CD4-positive, CD25-positive, alpha-beta regulatory T cell (primary cell): ENCODE results near the gene DDX6. TPM values are rescaled to one million over a fixed set of nuclear protein-coding genes. Genes with fewer than 3 reads are reported as not detected.
"Not testable (repeated sequence)": the region's sequence is repeated elsewhere in the genome, so short reads cannot be mapped to it uniquely, and the experiment has no call there.

Source experiments
- ATAC-seq, 2 donors: fragments of 150-1000 bp; cut with Tn5 transposase; one replicate each; pipeline ENCODE4 v1.10.0; 2021; ENCODE audit warnings: low read depth in 2 of 2, moderate number of reproducible peaks in 2 of 2, moderate library complexity in 1 of 2
- DNase-seq, 3 donors: peaks; one replicate each; pipeline versions ENCODE4 v3.0.0 to v3.0.0-alpha.2; 2012 to 2022; ENCODE audit warnings: mixed read lengths in 1 of 3
- H3K27ac ChIP-seq: one replicate; pipeline ENCODE4 v1.7.0; 2013; ENCODE audit warnings: mild to moderate bottlenecking, low read length; ENCODE audit not compliant: insufficient read depth, poor library complexity, severe bottlenecking
- H3K27me3 ChIP-seq: one replicate; pipeline ENCODE4 v1.7.0; 2013; ENCODE audit warnings: low read length; ENCODE audit not compliant: control insufficient read depth, insufficient read depth
- H3K36me3 ChIP-seq: one replicate; pipeline ENCODE4 v1.7.0; 2013; ENCODE audit warnings: mild to moderate bottlenecking, low read length, moderate library complexity; ENCODE audit not compliant: control insufficient read depth, insufficient read depth
- H3K4me1 ChIP-seq: 2 replicates; pipeline ENCODE4 v1.7.0; 2013; ENCODE audit warnings: mild to moderate bottlenecking, low read length; ENCODE audit not compliant: insufficient read depth, control insufficient read depth, poor library complexity, severe bottlenecking
- H3K4me3 ChIP-seq: one replicate; pipeline ENCODE4 v1.7.0; 2013; ENCODE audit warnings: low read depth, mild to moderate bottlenecking, low read length, moderate library complexity
- H3K9me3 ChIP-seq, 2 experiments: 1 replicate in 1 of 2; 2 replicates in 1 of 2; pipeline ENCODE4 v1.7.0; 2013; ENCODE audit warnings: low read length in 2 of 2, mild to moderate bottlenecking in 1 of 2, moderate library complexity in 1 of 2; ENCODE audit not compliant: control insufficient read depth in 2 of 2
- H3K27ac Mint-ChIP-seq, 3 donors: one replicate each; pipeline ENCODE4 v1.8.0; 2020 to 2022; ENCODE audit warnings: mild to moderate bottlenecking in 3 of 3, mixed read lengths in 3 of 3, moderate library complexity in 2 of 3
- H3K27me3 Mint-ChIP-seq: one replicate; pipeline ENCODE4 v1.8.0; 2022; ENCODE audit warnings: mild to moderate bottlenecking, mixed read lengths
- H3K36me3 Mint-ChIP-seq: one replicate; pipeline ENCODE4 v1.8.0; 2020; ENCODE audit warnings: mixed read lengths
- H3K4me1 Mint-ChIP-seq, 4 donors: one replicate each; pipeline ENCODE4 v1.8.0; 2020 to 2022; ENCODE audit warnings: mixed read lengths in 4 of 4, mild to moderate bottlenecking in 1 of 4
- H3K4me3 Mint-ChIP-seq, 4 donors: one replicate each; pipeline ENCODE4 v1.8.0; 2020 to 2022; ENCODE audit warnings: mild to moderate bottlenecking in 4 of 4, mixed read lengths in 4 of 4, moderate library complexity in 3 of 4
- H3K9me3 Mint-ChIP-seq, 7 donors: one replicate each; pipeline ENCODE4 v1.8.0; 2020 to 2022; ENCODE audit warnings: mixed read lengths in 7 of 7, mild to moderate bottlenecking in 3 of 7, moderate library complexity in 2 of 7
- polyA plus RNA-seq, 4 donors: library from polyadenylated mRNA; unstranded; fragments of 300-500 nt; fragmentation: Illumina TruSeq; gene quantifications; one replicate each; pipeline ENCODE4 v1.2.3, GENCODE V29; 2021
- total RNA-seq: library from RNA; stranded (reverse); gene quantifications from one replicate; pipeline ENCODE4 v1.2.3, GENCODE V29; 2022

DDX6 gene
- total and polyA plus RNA-seq, 5 donors from 2014 or later: 79.0 to 293 (median 100.0) TPM

GRCh38 chr11:118820025-118820379, 29.0 kb upstream of the DDX6 start:
- not testable (repeated sequence) for H3K4me3 ChIP-seq, H3K27me3 ChIP-seq, H3K9me3 ChIP-seq, H3K4me1 ChIP-seq, DNase-seq, H3K27me3 Mint-ChIP-seq, H3K36me3 Mint-ChIP-seq, ATAC-seq, H3K4me3 Mint-ChIP-seq, H3K27ac ChIP-seq, H3K36me3 ChIP-seq, H3K27ac Mint-ChIP-seq, H3K9me3 Mint-ChIP-seq
- peaks cover 0 to 14% (median 4%) of the 10 kb centered on the region in 4 donors for H3K4me1 Mint-ChIP-seq

DNA sequence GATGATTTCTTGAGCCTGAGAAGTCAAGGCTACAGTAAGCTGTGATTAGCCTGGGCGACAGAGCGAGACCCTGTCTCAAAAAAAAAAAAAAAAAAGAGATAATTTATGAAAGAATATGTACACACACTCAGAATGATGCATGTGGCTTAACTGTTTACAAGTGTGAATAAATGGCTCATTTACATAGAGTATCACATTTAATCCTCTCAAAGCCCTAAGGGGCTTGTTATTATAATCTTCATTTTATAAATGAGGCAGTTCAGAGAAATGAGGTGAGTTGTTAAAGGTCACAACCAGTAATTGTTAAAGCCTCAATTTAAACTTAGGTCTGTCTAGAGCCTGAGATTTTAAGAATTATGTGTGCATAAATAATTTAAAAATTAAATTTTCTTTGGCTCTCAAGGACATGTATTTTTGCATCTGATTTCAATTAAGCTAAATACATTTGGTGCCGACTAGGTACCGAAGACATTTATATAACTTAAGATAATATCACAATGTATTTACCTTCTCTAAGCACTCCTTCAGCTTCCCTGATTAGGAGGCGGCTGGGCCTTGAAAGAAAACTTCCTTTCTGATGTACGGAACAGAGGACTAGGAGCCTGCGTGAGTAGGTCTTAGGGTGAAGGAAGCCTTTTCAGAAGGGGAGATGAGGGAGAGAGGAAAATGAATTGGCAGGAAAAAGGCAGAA, 28.5 kb upstream of the DDX6 start:
- Histone ChIP-seq H3K36me3 (no peaks in the 10 kb centered on the region), H3K4me1 (peaks cover 4% of the 10 kb centered on the region), H3K27ac (no peak overlapping the region), H3K4me3 (no peak overlapping the region), H3K27me3 (no peaks in the 10 kb centered on the region), H3K9me3 (no peaks in the 10 kb centered on the region)
- Mint-ChIP-seq H3K4me1 (peaks cover 0 to 14% (median 4%) of the 10 kb centered on the region in 4 donors), H3K27me3 (no peaks in the 10 kb centered on the region), H3K4me3 (no peak overlapping the region), H3K27ac (no peak overlapping the region), H3K36me3 (no peaks in the 10 kb centered on the region), H3K9me3 (no peaks in the 10 kb centered on the region)
- no peak for DNase-seq
- no peak for ATAC-seq

GRCh38 chr11:118818130-118818529, 27.2 kb upstream of the DDX6 start:
- no peaks in the 10 kb centered on the region for H3K36me3 Mint-ChIP-seq
- peaks cover 0 to 23% (median 5%) of the 10 kb centered on the region in 4 donors for H3K4me1 Mint-ChIP-seq
- no peak for DNase-seq
- no peaks in the 10 kb centered on the region for H3K36me3 ChIP-seq
- H3K9me3 Mint-ChIP-seq: no peaks in the 10 kb centered on the region
- no peak overlapping the region for H3K4me3 ChIP-seq
- H3K27me3 Mint-ChIP-seq: no peaks in the 10 kb centered on the region
- peaks cover 4% of the 10 kb centered on the region for H3K4me1 ChIP-seq
- H3K27ac Mint-ChIP-seq: no peak overlapping the region
- H3K9me3 ChIP-seq: no peaks in the 10 kb centered on the region
- H3K27ac ChIP-seq: no peak overlapping the region
- no peaks in the 10 kb centered on the region for H3K27me3 ChIP-seq
- no peak overlapping the region for H3K4me3 Mint-ChIP-seq
- no peak for ATAC-seq

DNA sequence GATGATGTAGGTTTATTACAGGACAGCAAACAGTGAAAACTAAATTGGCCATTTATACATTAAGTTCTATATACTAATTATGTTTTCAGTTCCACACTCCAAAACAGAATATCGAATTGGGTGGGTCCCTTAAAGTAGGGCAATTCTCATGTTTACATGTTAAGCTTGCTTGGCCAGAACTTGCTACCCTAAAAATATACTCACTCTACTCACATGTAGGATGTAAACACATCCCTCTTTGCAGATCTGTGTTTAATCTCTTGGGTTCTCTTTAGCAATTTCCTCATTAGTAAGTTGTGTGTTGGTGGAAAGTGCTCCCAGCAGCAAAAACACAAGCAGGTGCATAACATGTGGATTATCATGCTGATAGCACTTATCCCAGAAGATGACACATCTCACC, 22.6 kb upstream of the DDX6 start:
- Histone ChIP-seq H3K27me3 (no peaks in the 10 kb centered on the region), H3K4me3 (no peak overlapping the region)

DNA sequence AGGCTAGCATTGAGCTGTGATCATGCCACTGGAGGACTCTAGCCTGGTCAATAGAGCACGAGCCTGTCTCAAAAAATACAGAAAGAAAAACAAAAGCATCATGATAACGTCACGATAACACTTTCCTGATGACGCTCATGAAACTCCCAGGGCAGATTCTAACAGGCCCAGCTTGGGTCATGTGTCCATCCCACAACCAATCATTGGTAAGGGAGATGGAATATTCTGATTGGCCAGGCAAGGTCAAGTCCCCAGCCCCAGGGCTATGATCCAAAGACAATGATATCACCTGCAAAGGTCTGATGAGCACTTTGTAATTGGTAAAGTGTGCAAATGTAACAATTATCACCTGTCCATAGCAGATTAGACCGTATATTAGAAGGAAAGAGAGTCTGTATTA, 21.5 kb upstream of the DDX6 start:
- DNase-seq (no peak), ATAC-seq (no peak)
- Histone ChIP-seq H3K27ac (no peak overlapping the region), H3K27me3 (no peaks in the 10 kb centered on the region), H3K4me3 (no peak overlapping the region), H3K36me3 (no peaks in the 10 kb centered on the region), H3K9me3 (no peaks in the 10 kb centered on the region), H3K4me1 (peaks cover 7% of the 10 kb centered on the region)
- no peaks in the 10 kb centered on the region for H3K9me3 Mint-ChIP-seq
- H3K27ac Mint-ChIP-seq: no peak overlapping the region
- no peaks in the 10 kb centered on the region for H3K36me3 Mint-ChIP-seq
- peaks cover 8 to 23% (median 11%) of the 10 kb centered on the region in 4 donors for H3K4me1 Mint-ChIP-seq
- no peak overlapping the region for H3K4me3 Mint-ChIP-seq
- peaks cover 8% of the 10 kb centered on the region for H3K27me3 Mint-ChIP-seq

More for the DNA sequence above, 22.6 kb upstream of the DDX6 start:
- H3K9me3 ChIP-seq: no peaks in the 10 kb centered on the region
- no peak overlapping the region for H3K27ac ChIP-seq
- no peaks in the 10 kb centered on the region for H3K36me3 Mint-ChIP-seq
- no peaks in the 10 kb centered on the region for H3K36me3 ChIP-seq
- DNase-seq (no peak), ATAC-seq (no peak)
- H3K9me3 Mint-ChIP-seq: no peaks in the 10 kb centered on the region
- H3K4me3 Mint-ChIP-seq: no peak overlapping the region
- peak overlapping the region in 2 of 3 donors; percentile 29 to 38 for H3K27ac Mint-ChIP-seq
- peaks cover 1 to 15% (median 4%) of the 10 kb centered on the region in 4 donors for H3K4me1 Mint-ChIP-seq
- H3K27me3 Mint-ChIP-seq: no peaks in the 10 kb centered on the region
- no peaks in the 10 kb centered on the region for H3K4me1 ChIP-seq

DNA sequence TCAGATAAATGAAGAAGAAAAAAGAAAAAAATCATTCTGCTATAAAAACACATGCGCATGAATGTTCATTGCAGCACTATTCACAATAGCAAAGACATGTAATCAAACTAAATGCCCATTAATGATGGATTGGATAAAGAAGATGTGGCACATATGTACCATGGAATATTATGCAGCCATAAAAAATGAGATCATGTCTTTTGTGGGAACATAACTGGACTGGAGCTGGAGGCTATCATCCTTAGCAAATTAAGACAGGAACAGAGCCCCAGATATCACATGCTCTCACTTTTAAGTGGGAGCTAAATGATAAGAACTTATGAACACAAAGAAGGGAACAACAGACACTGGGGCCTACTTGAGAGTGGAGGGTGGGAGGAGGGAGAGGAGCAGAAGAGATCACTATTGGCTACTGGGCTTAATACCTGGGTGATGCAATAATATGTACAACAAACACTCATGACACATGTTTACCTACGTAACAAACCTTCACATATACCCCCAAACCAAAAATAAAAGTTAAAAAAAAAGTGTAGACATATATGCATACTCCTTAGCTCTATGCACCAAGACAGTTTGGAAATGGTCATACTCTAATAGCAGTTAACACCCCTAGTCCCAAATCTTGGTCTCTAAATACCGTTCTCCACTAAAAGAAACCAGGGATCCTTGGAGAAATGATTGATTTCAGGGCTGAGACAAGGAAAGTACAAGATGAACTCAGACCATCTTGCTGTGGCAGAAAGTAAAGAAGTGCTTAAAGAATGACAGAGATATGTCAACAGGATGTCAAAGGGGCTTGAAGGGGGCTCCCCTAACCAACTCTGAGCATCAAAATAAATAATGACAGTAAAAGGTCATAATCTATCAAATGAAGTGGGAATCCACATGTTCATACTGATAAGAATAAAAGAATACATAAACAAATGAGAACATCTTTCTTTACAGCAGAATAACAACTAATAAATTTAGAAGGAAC, 17.1 kb upstream of the DDX6 start:
- H3K4me3 Mint-ChIP-seq: no peak overlapping the region
- Histone ChIP-seq H3K4me3 (no peak overlapping the region), H3K36me3 (no peaks in the 10 kb centered on the region), H3K27me3 (no peaks in the 10 kb centered on the region), H3K9me3 (no peaks in the 10 kb centered on the region), H3K27ac (no peak overlapping the region), H3K4me1 (peaks cover 7% of the 10 kb centered on the region)
- peaks cover 0 to 1% (median 0%) of the 10 kb centered on the region in 7 donors for H3K9me3 Mint-ChIP-seq
- peaks cover 8 to 13% (median 13%) of the 10 kb centered on the region in 4 donors for H3K4me1 Mint-ChIP-seq
- peak in 1 of 2 donors; percentile 48 for ATAC-seq
- H3K27me3 Mint-ChIP-seq: peaks cover 8% of the 10 kb centered on the region
- H3K36me3 Mint-ChIP-seq: no peaks in the 10 kb centered on the region
- peak in 1 of 3 donors; percentile 19 for DNase-seq
- peak overlapping the region in 2 of 3 donors; percentile 9 to 80 for H3K27ac Mint-ChIP-seq

DNA sequence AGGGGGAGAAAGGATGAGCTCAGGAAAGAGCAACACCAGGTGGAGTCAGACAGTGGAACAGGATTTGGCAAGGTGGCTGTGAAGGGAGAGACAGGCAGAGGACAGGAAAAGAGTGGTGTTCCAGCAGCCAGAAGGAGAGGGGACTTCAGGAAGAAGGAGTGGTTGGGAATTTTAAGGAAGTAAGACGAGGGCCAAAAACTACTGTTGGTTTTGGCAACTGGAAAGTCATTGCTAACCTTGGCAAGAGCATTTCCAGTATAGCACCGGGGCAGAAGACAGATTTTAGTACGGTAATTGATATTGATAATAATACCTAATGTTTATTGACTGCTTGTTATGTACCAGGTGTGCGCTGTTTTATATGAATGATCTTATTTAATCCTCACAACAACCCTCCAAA, 15.4 kb upstream of the DDX6 start:
- no peak overlapping the region for H3K4me3 ChIP-seq
- Mint-ChIP-seq H3K27me3 (peaks cover 12% of the 10 kb centered on the region), H3K27ac (peak overlapping the region in 1 of 3 donors; percentile 33), H3K4me1 (peaks cover 8 to 13% (median 13%) of the 10 kb centered on the region in 4 donors), H3K36me3 (no peaks in the 10 kb centered on the region), H3K9me3 (peaks cover 0 to 1% (median 0%) of the 10 kb centered on the region in 7 donors), H3K4me3 (no peak overlapping the region)
- no peak for DNase-seq
- no peaks in the 10 kb centered on the region for H3K27me3 ChIP-seq
- H3K36me3 ChIP-seq: no peaks in the 10 kb centered on the region
- H3K9me3 ChIP-seq: no peaks in the 10 kb centered on the region
- no peak for ATAC-seq
- H3K4me1 ChIP-seq: peaks cover 7% of the 10 kb centered on the region
- no peak overlapping the region for H3K27ac ChIP-seq
